ENCODE measurements around the gene APBB3. TPM values are rescaled to one million over a fixed set of nuclear protein-coding genes. Genes with fewer than 3 reads are reported as not detected.

Gene APBB3
- total RNA-seq, 1 experiment from 2014 or later, result 11.4 TPM

DNA sequence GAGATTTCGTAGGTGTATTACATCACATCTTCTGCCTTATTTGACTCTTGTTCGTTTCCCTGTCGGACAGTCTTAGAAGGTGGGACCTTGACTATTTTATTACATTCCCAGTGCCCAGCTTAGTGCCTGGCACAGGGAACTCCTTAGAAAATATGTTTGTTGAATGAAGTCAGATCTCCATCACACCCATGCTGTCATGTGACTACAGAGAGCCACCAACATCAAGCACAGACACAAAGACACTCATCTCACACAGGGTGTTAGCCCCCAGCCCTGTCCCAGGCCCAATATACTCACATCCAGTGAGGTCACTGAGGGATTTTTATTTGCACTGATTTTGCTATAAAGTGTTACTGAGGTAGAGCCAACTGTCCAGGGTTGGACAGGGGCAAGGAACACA, 6.4 kb downstream of the APBB3 start:
- no peaks in the 10 kb centered on the region for H3F3A ChIP-seq (ENCODE audit: low read length, unreplicated experiment)
- peaks cover 31% of the 10 kb centered on the region for H3K4me1 ChIP-seq (ENCODE audit: insufficient read depth, low read length)
- intact Hi-C loops (cut with micrococcal nuclease), result no loop called here
- no peaks in the 10 kb centered on the region for H3K9me3 ChIP-seq (ENCODE audit: low read length)
- no peaks in the 10 kb centered on the region for H3K9me2 ChIP-seq (replicated peaks; ENCODE audit: low read length)
- peak overlapping the region; percentile 90; the same call in 1 of the 2 replicates for H3K4me3 ChIP-seq (ENCODE audit: low read length)
- H2AFZ ChIP-seq (ENCODE audit: low read length), result peak overlapping the region; percentile 76
- TF ChIP-seq, protein P1, sequence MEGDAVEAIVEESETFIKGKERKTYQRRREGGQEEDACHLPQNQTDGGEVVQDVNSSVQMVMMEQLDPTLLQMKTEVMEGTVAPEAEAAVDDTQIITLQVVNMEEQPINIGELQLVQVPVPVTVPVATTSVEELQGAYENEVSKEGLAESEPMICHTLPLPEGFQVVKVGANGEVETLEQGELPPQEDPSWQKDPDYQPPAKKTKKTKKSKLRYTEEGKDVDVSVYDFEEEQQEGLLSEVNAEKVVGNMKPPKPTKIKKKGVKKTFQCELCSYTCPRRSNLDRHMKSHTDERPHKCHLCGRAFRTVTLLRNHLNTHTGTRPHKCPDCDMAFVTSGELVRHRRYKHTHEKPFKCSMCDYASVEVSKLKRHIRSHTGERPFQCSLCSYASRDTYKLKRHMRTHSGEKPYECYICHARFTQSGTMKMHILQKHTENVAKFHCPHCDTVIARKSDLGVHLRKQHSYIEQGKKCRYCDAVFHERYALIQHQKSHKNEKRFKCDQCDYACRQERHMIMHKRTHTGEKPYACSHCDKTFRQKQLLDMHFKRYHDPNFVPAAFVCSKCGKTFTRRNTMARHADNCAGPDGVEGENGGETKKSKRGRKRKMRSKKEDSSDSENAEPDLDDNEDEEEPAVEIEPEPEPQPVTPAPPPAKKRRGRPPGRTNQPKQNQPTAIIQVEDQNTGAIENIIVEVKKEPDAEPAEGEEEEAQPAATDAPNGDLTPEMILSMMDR (conservative IDR thresholded peaks at IDR 0.05; ENCODE audit: low read depth, low read length), result no peak
- TF ChIP-seq EZH2phosphoT487 (IDR thresholded peaks at IDR 0.05; ENCODE audit: borderline replicate concordance, low read length), result no peak
- TF ChIP-seq EZH2 (IDR thresholded peaks at IDR 0.05; ENCODE audit: low read length, unreplicated experiment), result no peak
- peak overlapping the region; percentile 20; the same call in 1 of the 2 replicates for H3K27ac ChIP-seq (ENCODE audit: low read length)
- peak overlapping the region; percentile 93 for H3K9ac ChIP-seq (ENCODE audit: low read length)
- H4K20me1 ChIP-seq (ENCODE audit: low read length), result no peaks in the 10 kb centered on the region
- POLR2A ChIA-PET (ENCODE audit: unreplicated experiment), result interaction anchor here (0.6 kb wide), 2 partner anchors 43 to 89 kb away, joined by 3 to 5 read pairs; partner anchors contain the start of genes IK and NDUFA2
- ATAC-seq (no peak), DNase-seq (no peak)
- CTCF ChIA-PET, result no interaction called here
- peaks cover 40% of the 10 kb centered on the region for H3K79me2 ChIP-seq (ENCODE audit: low read length)
- H3K4me2 ChIP-seq (ENCODE audit: low read length), result peak overlapping the region; percentile 92
- no peaks in the 10 kb centered on the region for H3K36me3 ChIP-seq (ENCODE audit: low read depth, low read length)
- no peaks in the 10 kb centered on the region for H3K27me3 ChIP-seq (ENCODE audit: low read length)
- BruUV-seq (replicated peaks), result no TSS peak

DNA sequence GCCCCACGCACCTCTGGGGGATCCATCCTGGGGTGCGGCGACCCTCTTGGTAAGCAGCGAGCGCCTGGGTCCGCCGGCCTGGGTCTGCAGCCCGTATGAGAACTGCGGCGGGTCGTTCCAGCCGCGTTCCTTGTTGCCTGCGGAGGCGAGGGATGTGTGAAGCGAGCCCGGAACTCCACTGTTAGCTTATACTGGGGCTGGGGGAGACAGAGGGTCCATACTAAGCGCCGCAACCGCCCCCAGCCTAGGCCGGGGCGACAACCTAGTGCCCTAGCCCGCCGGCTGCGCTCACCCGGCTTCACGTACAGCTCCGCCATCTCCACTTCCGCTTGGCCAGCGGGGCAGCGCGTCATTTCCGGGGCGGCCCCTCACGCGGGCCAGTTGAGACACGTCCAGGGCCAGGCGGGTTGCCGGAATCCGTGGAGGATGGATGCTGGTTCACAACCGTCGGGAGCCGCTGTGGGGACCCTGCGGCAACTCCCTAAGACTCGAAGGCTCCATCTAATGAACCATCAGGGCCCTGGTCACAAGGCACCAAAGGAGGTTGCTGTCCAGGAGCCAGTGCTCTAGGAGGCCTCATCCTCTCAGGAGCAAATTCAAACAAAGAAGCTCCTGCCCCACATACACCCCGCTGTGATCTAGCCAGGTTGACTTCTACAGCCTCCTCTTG, 7.1 kb downstream of the APBB3 start, which contains the start of gene SRA1:
Gene SRA1 (minus strand): TSS at position 338 of the 670 bp plus-strand sequence. CDS start 21 bp downstream, at position 317.
- ChIA-PET CTCF (no interaction called here), POLR2A (ENCODE audit: unreplicated experiment) (interaction anchor here (0.6 to 0.7 kb wide), 3 partner anchors 17 to 246 kb away, joined by 4 to 5 read pairs (median 4); no protein-coding TSS in a partner anchor)
- peak within 1 kb of the TSS; percentile 93 for H3K9ac ChIP-seq (ENCODE audit: low read length)
- peak within 1 kb of the TSS; percentile 20 for H3K27ac ChIP-seq (ENCODE audit: low read length)
- no peaks in the 10 kb centered on the region for H4K20me1 ChIP-seq (ENCODE audit: low read length)
- BruUV-seq (replicated peaks), result no TSS peak
- no peaks in the 10 kb centered on the region for H3K36me3 ChIP-seq (ENCODE audit: low read depth, low read length)
- DNase-seq (peak; percentile 90), ATAC-seq (peak; percentile 95)
- TF ChIP-seq EZH2phosphoT487 (IDR thresholded peaks at IDR 0.05; ENCODE audit: borderline replicate concordance, low read length) (no peak), EZH2 (IDR thresholded peaks at IDR 0.05; ENCODE audit: low read length, unreplicated experiment) (no peak)
- TF ChIP-seq, protein P1 (conservative IDR thresholded peaks at IDR 0.05; ENCODE audit: low read depth, low read length), result no peak
- no peaks in the 10 kb centered on the region for H3K9me2 ChIP-seq (replicated peaks; ENCODE audit: low read length)
- H3K4me1 ChIP-seq (ENCODE audit: insufficient read depth, low read length), result peaks cover 31% of the 10 kb centered on the region
- H3K79me2 ChIP-seq (ENCODE audit: low read length), result peaks cover 45% of the 10 kb centered on the region
- H3K27me3 ChIP-seq (ENCODE audit: low read length), result no peaks in the 10 kb centered on the region
- H3K4me3 ChIP-seq (ENCODE audit: low read length), result peak within 1 kb of the TSS; percentile 90
- H3K9me3 ChIP-seq (ENCODE audit: low read length), result no peaks in the 10 kb centered on the region
- intact Hi-C loops (cut with micrococcal nuclease), result no loop called here
- peak within 1 kb of the TSS; percentile 92 for H3K4me2 ChIP-seq (ENCODE audit: low read length)
- H2AFZ ChIP-seq (ENCODE audit: low read length), result peak within 1 kb of the TSS; percentile 76
- no peaks in the 10 kb centered on the region for H3F3A ChIP-seq (ENCODE audit: low read length, unreplicated experiment)

DNA sequence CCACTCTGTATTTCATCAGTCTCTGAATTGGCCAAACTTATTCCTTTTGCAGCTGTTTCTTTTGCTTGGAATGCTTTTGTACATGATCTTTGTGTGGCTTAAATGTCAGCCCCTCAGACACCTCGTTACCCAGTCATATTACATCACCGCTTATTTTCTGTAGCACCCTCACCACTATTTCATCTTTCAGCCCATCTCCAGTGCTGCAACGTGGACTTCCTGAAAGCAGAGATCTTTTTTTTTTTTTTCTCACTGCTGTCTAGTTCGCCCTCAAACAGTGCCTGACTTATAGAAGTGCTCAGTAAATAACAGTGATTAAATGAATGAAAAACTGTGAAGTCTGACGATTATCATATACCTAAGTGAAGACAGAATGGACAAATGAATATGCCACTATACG, 8.0 kb downstream of the APBB3 start:
- peak overlapping the region; percentile 93 for H3K9ac ChIP-seq (ENCODE audit: low read length)
- H3K9me3 ChIP-seq (ENCODE audit: low read length), result no peaks in the 10 kb centered on the region
- ChIA-PET POLR2A (ENCODE audit: unreplicated experiment) (no interaction called here), CTCF (no interaction called here)
- H3K36me3 ChIP-seq (ENCODE audit: low read depth, low read length), result peaks cover 3% of the 10 kb centered on the region; the same call in 1 of the 2 replicates
- no peak overlapping the region for H3K27ac ChIP-seq (ENCODE audit: low read length)
- peak overlapping the region; percentile 92 for H3K4me2 ChIP-seq (ENCODE audit: low read length)
- intact Hi-C loops (cut with micrococcal nuclease), result no loop called here
- no peaks in the 10 kb centered on the region for H4K20me1 ChIP-seq (ENCODE audit: low read length)
- DNase-seq (no peak), ATAC-seq (0 out of 2 replicates have a peak, but pooled peaks have one; percentile 3)
- no peak for TF ChIP-seq EZH2 (IDR thresholded peaks at IDR 0.05; ENCODE audit: low read length, unreplicated experiment)
- TF ChIP-seq, protein P1 (conservative IDR thresholded peaks at IDR 0.05; ENCODE audit: low read depth, low read length), result no peak
- TF ChIP-seq EZH2phosphoT487 (IDR thresholded peaks at IDR 0.05; ENCODE audit: borderline replicate concordance, low read length), result no peak
- H3F3A ChIP-seq (ENCODE audit: low read length, unreplicated experiment), result no peaks in the 10 kb centered on the region
- H3K27me3 ChIP-seq (ENCODE audit: low read length), result no peaks in the 10 kb centered on the region
- peaks cover 31% of the 10 kb centered on the region for H3K4me1 ChIP-seq (ENCODE audit: insufficient read depth, low read length)
- peaks cover 45% of the 10 kb centered on the region for H3K79me2 ChIP-seq (ENCODE audit: low read length)
- peak overlapping the region; percentile 76; the same call in 1 of the 2 replicates for H2AFZ ChIP-seq (ENCODE audit: low read length)
- no peaks in the 10 kb centered on the region for H3K9me2 ChIP-seq (replicated peaks; ENCODE audit: low read length)
- BruUV-seq (replicated peaks), result TSS peak; percentile 58
- peak overlapping the region; percentile 90 for H3K4me3 ChIP-seq (ENCODE audit: low read length)
